H9 (cell line): Measurements from ENCODE around the gene TRPV4. TPM values are rescaled to one million over a fixed set of nuclear protein-coding genes. Genes with fewer than 3 reads are reported as not detected.

Experiments
- DNase-seq: peaks from one replicate; pipeline ENCODE4 v3.0.0-alpha.2; 2017
- H2AFZ ChIP-seq: one replicate; pipeline ENCODE4 v1.6.1; 2013; ENCODE audit warnings: mild to moderate bottlenecking, low read length, control low read depth, moderate library complexity
- H2AK5ac ChIP-seq: 2 replicates; pipeline ENCODE4 v1.6.1; 2013; ENCODE audit warnings: low read length, control low read depth, mixed read lengths; ENCODE audit not compliant: insufficient read length
- H2BK120ac ChIP-seq: one replicate; pipeline ENCODE4 v1.6.1; 2013; ENCODE audit warnings: low read depth, mild to moderate bottlenecking, low read length, control low read depth, inconsistent platforms; ENCODE audit not compliant: poor library complexity, severe bottlenecking
- H2BK12ac ChIP-seq: 2 replicates; pipeline ENCODE4 v1.6.1; 2013; ENCODE audit warnings: low read length, control low read depth, mixed read lengths, low read depth; ENCODE audit not compliant: insufficient read length
- H2BK15ac ChIP-seq: 2 replicates; pipeline ENCODE4 v1.6.1; 2013; ENCODE audit warnings: low read depth, low read length, control low read depth
- H2BK20ac ChIP-seq: one replicate; pipeline ENCODE4 v1.6.1; 2013; ENCODE audit warnings: low read depth, mild to moderate bottlenecking, low read length, control low read depth, inconsistent platforms; ENCODE audit not compliant: poor library complexity, severe bottlenecking
- H2BK5ac ChIP-seq: 2 replicates; pipeline ENCODE4 v1.6.1; 2013; ENCODE audit warnings: low read length, control low read depth, mixed read lengths; ENCODE audit not compliant: insufficient read length
- H3K14ac ChIP-seq: 2 replicates; pipeline ENCODE4 v1.6.1; 2013; ENCODE audit warnings: low read length, control low read depth; ENCODE audit not compliant: insufficient read depth
- H3K18ac ChIP-seq: 2 replicates; pipeline ENCODE4 v1.6.1; 2013; ENCODE audit warnings: low read depth, mild to moderate bottlenecking, mixed read lengths, low read length, control low read depth; ENCODE audit not compliant: insufficient read length
- H3K23ac ChIP-seq: 2 replicates; pipeline ENCODE4 v1.6.1; 2013; ENCODE audit warnings: low read length, control low read depth, mixed read lengths, low read depth; ENCODE audit not compliant: insufficient read length
- H3K23me2 ChIP-seq: 2 replicates; pipeline ENCODE4 v1.6.1; 2013; ENCODE audit warnings: low read depth, mild to moderate bottlenecking, mixed read lengths, low read length, control low read depth; ENCODE audit not compliant: insufficient read length, poor library complexity, severe bottlenecking
- H3K27ac ChIP-seq: 2 replicates; pipeline ENCODE4 v1.5.1; 2013; ENCODE audit warnings: low read length, control low read depth, mixed read lengths, low read depth; ENCODE audit not compliant: insufficient read length
- H3K27me3 ChIP-seq: 2 replicates; pipeline ENCODE4 v1.6.1; 2013; ENCODE audit warnings: low read length, control low read depth, inconsistent platforms; ENCODE audit not compliant: insufficient read depth
- H3K4ac ChIP-seq: 2 replicates; pipeline ENCODE4 v1.6.1; 2013; ENCODE audit warnings: low read depth, mild to moderate bottlenecking, control low read depth, inconsistent platforms, low read length, moderate library complexity
- H3K4me1 ChIP-seq: 2 replicates; pipeline ENCODE4 v1.6.1; 2013; ENCODE audit warnings: low read length, control low read depth, inconsistent platforms; ENCODE audit not compliant: insufficient read depth
- H3K4me2 ChIP-seq: 2 replicates; pipeline ENCODE4 v1.6.1; 2013; ENCODE audit warnings: low read length, control low read depth, mixed read lengths; ENCODE audit not compliant: insufficient read length, insufficient read depth
- H3K56ac ChIP-seq: 2 replicates; pipeline ENCODE4 v1.6.1; 2013; ENCODE audit warnings: low read depth, mild to moderate bottlenecking, mixed read lengths, low read length, control low read depth; ENCODE audit not compliant: insufficient read length
- H3K79me1 ChIP-seq: 2 replicates; pipeline ENCODE4 v1.6.1; 2013; ENCODE audit warnings: low read depth, mild to moderate bottlenecking, moderate library complexity, low read length, control low read depth, inconsistent platforms; ENCODE audit not compliant: insufficient read depth, poor library complexity, severe bottlenecking
- H3K79me2 ChIP-seq: 2 replicates; pipeline ENCODE4 v1.6.1; 2013; ENCODE audit warnings: low read length, control low read depth, inconsistent platforms; ENCODE audit not compliant: insufficient read depth
- H3K9ac ChIP-seq: 2 replicates; pipeline ENCODE4 v1.6.1; 2013; ENCODE audit warnings: low read length, control low read depth, mixed read lengths; ENCODE audit not compliant: insufficient read length; ENCODE audit errors: extremely low read depth
- H3K9me3 ChIP-seq: one replicate; pipeline ENCODE4 v1.6.1; 2013; ENCODE audit warnings: low read depth, low read length, inconsistent platforms; ENCODE audit not compliant: control insufficient read depth
- H3T11ph ChIP-seq: one replicate; pipeline ENCODE4 v1.6.1; 2013; ENCODE audit warnings: mild to moderate bottlenecking, low read length, control low read depth, inconsistent platforms
- H4K20me1 ChIP-seq: one replicate; pipeline ENCODE4 v1.6.1; 2013; ENCODE audit not compliant: control insufficient read depth, insufficient read length, insufficient read depth
- H4K5ac ChIP-seq: 2 replicates; pipeline ENCODE4 v1.6.1; 2013; ENCODE audit warnings: low read depth, mild to moderate bottlenecking, mixed read lengths, low read length, control low read depth; ENCODE audit not compliant: insufficient read length
- H4K8ac ChIP-seq: replicated peaks from 2 replicates; pipeline ENCODE4 v1.6.1; 2013; ENCODE audit warnings: low read length, control low read depth, mixed read lengths, low read depth; ENCODE audit not compliant: insufficient read length
- H4K91ac ChIP-seq: 2 replicates; pipeline ENCODE4 v1.6.1; 2013; ENCODE audit warnings: low read depth, mild to moderate bottlenecking, moderate library complexity, mixed read lengths, low read length, control low read depth; ENCODE audit not compliant: insufficient read length
- H3K27ac Mint-ChIP-seq, 3 experiments: 2 replicates in 2 of 3; 3 replicates in 1 of 3; pipeline ENCODE4 v1.8.0; 2020 to 2021; ENCODE audit warnings: mixed read lengths in 3 of 3, mild to moderate bottlenecking in 1 of 3, moderate library complexity in 1 of 3
- H3K27me3 Mint-ChIP-seq: 2 replicates; pipeline ENCODE4 v1.8.0; 2021; ENCODE audit warnings: low read depth, mild to moderate bottlenecking, moderate library complexity, mixed read lengths
- H3K36me3 Mint-ChIP-seq, 3 experiments: 2 replicates in 2 of 3; 3 replicates in 1 of 3; pipeline ENCODE4 v1.8.0; 2020 to 2021; ENCODE audit warnings: low read depth in 3 of 3, mixed read lengths in 3 of 3; ENCODE audit not compliant: insufficient read depth in 1 of 3
- H3K4me1 Mint-ChIP-seq, 2 experiments: 2 replicates each; pipeline ENCODE4 v1.8.0; 2020; ENCODE audit warnings: mixed read lengths in 2 of 2
- H3K4me3 Mint-ChIP-seq, 2 experiments: 2 replicates in 1 of 2; 3 replicates in 1 of 2; pipeline ENCODE4 v1.8.0; 2020 to 2021; ENCODE audit warnings: mild to moderate bottlenecking in 2 of 2, mixed read lengths in 2 of 2, moderate library complexity in 1 of 2
- H3K9me3 Mint-ChIP-seq, 2 experiments: 2 replicates in 1 of 2; 3 replicates in 1 of 2; pipeline ENCODE4 v1.8.0; 2020; ENCODE audit warnings: mild to moderate bottlenecking in 2 of 2, mixed read lengths in 2 of 2, moderate library complexity in 1 of 2
- WGBS: extraction: QIAGEN DNeasy Blood & Tissue Kit; methylation state at CpG from one replicate; pipeline ENCODE4 v1.1.7; 2013; ENCODE audit warnings: missing lambda C conversion rate, low lambda C conversion rate, mixed read lengths; ENCODE audit not compliant: insufficient read length; ENCODE audit errors: extremely low coverage; 5-methylcytosine and 5-hydroxymethylcytosine counted together
- total RNA-seq: library from RNA; stranded (reverse); gene quantifications from 2 replicates; pipeline ENCODE4 v1.2.1, GENCODE V29; 2021
- TF ChIP-seq, protein P1 (sequence below): fragments of 200-600 bp; sonication (generic); conservative IDR thresholded peaks from 3 replicates; pipeline ENCODE4 v1.8.0; 2021; ENCODE audit warnings: antibody characterized with exemption, mild to moderate bottlenecking

The TRPV4 gene
- total RNA-seq, 1 experiment from 2014 or later = 4.9 TPM

DNA sequence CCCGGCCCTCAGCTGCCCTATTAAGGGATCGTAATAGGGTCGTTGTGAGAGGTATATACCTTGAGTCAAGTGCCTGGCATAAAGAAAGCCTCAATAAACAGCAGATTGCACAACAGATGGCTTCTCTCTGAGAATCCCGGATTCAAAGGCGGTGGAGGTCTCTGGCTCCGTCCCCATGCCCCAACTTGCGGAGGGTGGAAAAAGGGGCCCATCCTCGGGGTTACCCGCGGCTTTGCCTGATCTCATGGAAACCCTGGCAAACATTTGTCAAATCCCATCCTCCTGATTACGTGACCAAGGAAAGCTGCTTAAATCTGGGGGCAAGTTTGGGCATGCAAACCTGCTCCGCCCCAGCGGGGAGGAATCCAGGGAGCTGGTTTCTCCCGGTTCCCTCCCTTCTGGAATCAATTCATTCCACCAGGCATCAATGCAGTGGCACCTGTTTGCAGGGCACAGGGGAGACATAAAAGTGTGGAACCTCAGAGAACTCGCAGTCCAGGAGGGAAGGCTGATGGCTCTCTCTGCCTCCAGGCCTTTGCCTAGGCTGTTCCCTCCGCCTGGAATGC, 12.3 kb downstream of the TRPV4 start:
- no peaks in the 10 kb centered on the region for H3K9me3 ChIP-seq
- no peak overlapping the region for H3K23ac ChIP-seq
- H3K27me3 Mint-ChIP-seq = no peaks in the 10 kb centered on the region
- no peak overlapping the region for H3K9ac ChIP-seq
- H3K56ac ChIP-seq = no peak overlapping the region
- no peak overlapping the region for H4K8ac ChIP-seq
- H3K27ac ChIP-seq = no peak overlapping the region
- H3K4ac ChIP-seq = no peak overlapping the region
- DNase-seq = no peak
- H3T11ph ChIP-seq = no peak overlapping the region
- no peaks in the 10 kb centered on the region for H3K79me1 ChIP-seq
- no peak overlapping the region for H3K18ac ChIP-seq
- no peak overlapping the region for H3K4me2 ChIP-seq
- peaks cover 2% of the 10 kb centered on the region for H4K20me1 ChIP-seq
- H2AFZ ChIP-seq = no peak overlapping the region
- no peak overlapping the region for H4K91ac ChIP-seq
- no peak overlapping the region for H2BK12ac ChIP-seq
- H3K4me1 ChIP-seq = no peaks in the 10 kb centered on the region
- H3K4me3 Mint-ChIP-seq = no peak overlapping the region
- no peak overlapping the region for H2AK5ac ChIP-seq
- H3K23me2 ChIP-seq = no peaks in the 10 kb centered on the region
- TF ChIP-seq, protein P1, sequence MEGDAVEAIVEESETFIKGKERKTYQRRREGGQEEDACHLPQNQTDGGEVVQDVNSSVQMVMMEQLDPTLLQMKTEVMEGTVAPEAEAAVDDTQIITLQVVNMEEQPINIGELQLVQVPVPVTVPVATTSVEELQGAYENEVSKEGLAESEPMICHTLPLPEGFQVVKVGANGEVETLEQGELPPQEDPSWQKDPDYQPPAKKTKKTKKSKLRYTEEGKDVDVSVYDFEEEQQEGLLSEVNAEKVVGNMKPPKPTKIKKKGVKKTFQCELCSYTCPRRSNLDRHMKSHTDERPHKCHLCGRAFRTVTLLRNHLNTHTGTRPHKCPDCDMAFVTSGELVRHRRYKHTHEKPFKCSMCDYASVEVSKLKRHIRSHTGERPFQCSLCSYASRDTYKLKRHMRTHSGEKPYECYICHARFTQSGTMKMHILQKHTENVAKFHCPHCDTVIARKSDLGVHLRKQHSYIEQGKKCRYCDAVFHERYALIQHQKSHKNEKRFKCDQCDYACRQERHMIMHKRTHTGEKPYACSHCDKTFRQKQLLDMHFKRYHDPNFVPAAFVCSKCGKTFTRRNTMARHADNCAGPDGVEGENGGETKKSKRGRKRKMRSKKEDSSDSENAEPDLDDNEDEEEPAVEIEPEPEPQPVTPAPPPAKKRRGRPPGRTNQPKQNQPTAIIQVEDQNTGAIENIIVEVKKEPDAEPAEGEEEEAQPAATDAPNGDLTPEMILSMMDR = no peak
- peak overlapping the region in 2 of 3 experiments; percentile 34 to 61; a peak in 2 of 7 replicates for H3K27ac Mint-ChIP-seq
- H2BK20ac ChIP-seq = no peak overlapping the region
- H3K79me2 ChIP-seq = no peaks in the 10 kb centered on the region
- no peaks in the 10 kb centered on the region for H3K27me3 ChIP-seq
- no peak overlapping the region for H4K5ac ChIP-seq
- H3K4me1 Mint-ChIP-seq = peaks cover 15 to 20% of the 10 kb centered on the region in 2 experiments
- H2BK15ac ChIP-seq = no peak overlapping the region
- WGBS = no CpG with 5 or more reads among the region's 16 CpGs
- H2BK5ac ChIP-seq = no peak overlapping the region
- H3K9me3 Mint-ChIP-seq = no peaks in the 10 kb centered on the region
- H3K36me3 Mint-ChIP-seq = no peaks in the 10 kb centered on the region
- no peak overlapping the region for H2BK120ac ChIP-seq
- H3K14ac ChIP-seq = no peak overlapping the region
